Gastrocnemius medialis (tissue), 4 donors: ENCODE results near the gene APOD.

ENCODE experiments used
- POLR2A ChIP-seq, 2 donors: fragments of 450-650 bp; IDR thresholded peaks; one replicate each; pipeline ENCODE4 v1.6.1; 2017; ENCODE audit warnings: antibody characterized with exemption in 2 of 2, mild to moderate bottlenecking in 2 of 2, moderate library complexity in 2 of 2
- TF ChIP-seq, protein P1 (sequence below), 5 experiments: fragments of 450-650 bp in 3 of 5; fragments of 200-600 bp in 2 of 5; sonication (generic) in 2 of 5; IDR thresholded peaks in 4 of 5; conservative IDR thresholded peaks in 1 of 5; 1 replicate in 4 of 5; 2 replicates in 1 of 5; pipeline ENCODE4 v1.5.1; 2016 to 2019; ENCODE audit warnings: antibody characterized with exemption in 5 of 5, mild to moderate bottlenecking in 3 of 5, moderate library complexity in 3 of 5

DNA sequence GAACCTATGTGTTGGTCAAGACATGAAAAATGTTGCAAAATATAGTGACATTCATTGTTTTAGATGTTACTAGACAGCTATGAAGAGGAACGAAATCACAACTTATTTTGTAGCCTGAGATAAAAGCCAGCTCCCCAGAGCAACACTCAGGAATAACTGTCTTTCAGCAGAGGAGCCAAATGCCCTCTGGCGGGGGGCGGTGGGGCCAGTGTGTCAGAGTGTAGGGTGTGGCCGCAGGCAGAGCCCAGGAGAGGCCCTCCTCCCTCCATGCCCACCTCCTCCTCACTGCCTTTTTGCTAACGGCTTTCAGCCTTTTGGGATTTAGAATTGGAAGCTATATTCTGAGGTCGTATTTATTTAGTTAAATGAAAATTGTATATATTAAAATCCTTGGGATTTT is 16.9 kb downstream of the APOD start:
- TF ChIP-seq, protein P1, sequence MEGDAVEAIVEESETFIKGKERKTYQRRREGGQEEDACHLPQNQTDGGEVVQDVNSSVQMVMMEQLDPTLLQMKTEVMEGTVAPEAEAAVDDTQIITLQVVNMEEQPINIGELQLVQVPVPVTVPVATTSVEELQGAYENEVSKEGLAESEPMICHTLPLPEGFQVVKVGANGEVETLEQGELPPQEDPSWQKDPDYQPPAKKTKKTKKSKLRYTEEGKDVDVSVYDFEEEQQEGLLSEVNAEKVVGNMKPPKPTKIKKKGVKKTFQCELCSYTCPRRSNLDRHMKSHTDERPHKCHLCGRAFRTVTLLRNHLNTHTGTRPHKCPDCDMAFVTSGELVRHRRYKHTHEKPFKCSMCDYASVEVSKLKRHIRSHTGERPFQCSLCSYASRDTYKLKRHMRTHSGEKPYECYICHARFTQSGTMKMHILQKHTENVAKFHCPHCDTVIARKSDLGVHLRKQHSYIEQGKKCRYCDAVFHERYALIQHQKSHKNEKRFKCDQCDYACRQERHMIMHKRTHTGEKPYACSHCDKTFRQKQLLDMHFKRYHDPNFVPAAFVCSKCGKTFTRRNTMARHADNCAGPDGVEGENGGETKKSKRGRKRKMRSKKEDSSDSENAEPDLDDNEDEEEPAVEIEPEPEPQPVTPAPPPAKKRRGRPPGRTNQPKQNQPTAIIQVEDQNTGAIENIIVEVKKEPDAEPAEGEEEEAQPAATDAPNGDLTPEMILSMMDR (IDR thresholded peaks at IDR 0.05 in 4 of 5, conservative IDR thresholded peaks at IDR 0.05 in 1 of 5) = no peak
- TF ChIP-seq POLR2A (IDR thresholded peaks at IDR 0.05) = no peak
